ENCODE results near the gene CBX6.

DNA sequence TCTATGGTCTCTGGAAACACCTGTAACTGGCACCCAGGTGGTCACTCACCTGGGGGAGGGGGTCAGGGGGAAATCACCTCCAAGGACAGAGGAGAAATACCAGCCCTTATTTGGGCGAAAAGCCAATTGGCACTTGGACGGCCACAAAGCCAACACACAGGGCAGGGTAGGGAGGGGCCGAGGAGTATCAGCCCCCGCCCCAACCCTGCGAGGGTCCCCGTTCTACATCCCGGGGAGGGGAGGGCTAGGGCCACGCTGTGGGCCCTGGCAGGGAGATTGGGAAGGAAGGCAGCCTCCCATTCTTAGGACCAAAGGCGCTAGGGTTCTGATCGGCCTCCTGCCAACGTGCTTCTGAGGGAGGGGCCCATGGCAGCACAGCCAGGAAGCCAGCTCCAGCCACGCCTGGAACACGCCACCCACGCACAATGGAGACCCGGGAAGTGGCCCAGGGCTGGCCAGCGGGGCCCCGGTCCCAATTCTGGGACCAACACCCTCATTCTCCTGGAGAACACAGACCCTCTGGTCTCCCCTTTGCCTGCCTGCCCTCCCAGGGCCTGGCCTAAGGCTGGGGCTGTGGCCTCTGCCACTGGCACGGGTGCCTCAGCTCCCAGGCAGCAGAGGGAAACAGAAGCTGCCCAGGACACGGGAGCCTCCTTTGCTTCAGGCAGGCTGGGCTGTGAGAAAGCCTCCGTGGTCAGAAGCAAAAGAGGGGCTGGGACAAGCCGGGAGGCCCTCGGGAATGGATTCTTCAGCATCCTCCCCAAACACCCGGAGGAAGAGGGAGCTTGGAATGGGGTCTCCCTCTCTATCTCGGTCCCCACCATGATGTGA is 7.4 kb downstream of the CBX6 start:
- no peak for TF ChIP-seq POLR2A (IDR thresholded peaks at IDR 0.05)
- no peak for TF ChIP-seq CTCF (IDR thresholded peaks at IDR 0.05)

All from Peyer's patch (tissue), 4 donors.